SK-N-SH (cell line): ENCODE measurements around the gene CEACAM4. TPM values are rescaled to one million over a fixed set of nuclear protein-coding genes. Genes with fewer than 3 reads are reported as not detected.

Experiments used
- CTCF ChIA-PET: fragments of 300-600, 350-600 bp; formaldehyde crosslinking; extraction: SDS; loops from one replicate; lab custom pipeline; 2021; lab: Yijun Ruan, JAX
- POLR2A ChIA-PET: fragments of 350-600 bp; sonication (Branson Sonifier 250); formaldehyde crosslinking; extraction: SDS; loops from one replicate; lab custom pipeline; 2020; ENCODE audit warnings: antibody characterized with exemption, inconsistent platforms; lab: Yijun Ruan, JAX
- DNase-seq: peaks from one replicate; pipeline ENCODE4 v3.0.0; 2012
- H2AFZ ChIP-seq: fragments of 200-600 bp; sonication (generic); 2 replicates; pipeline ENCODE4 v1.8.1; 2016; ENCODE audit warnings: antibody characterized with exemption, mild to moderate bottlenecking, low read depth
- H3F3A ChIP-seq: fragments of 200-600 bp; sonication (generic); replicated peaks from 2 replicates; pipeline ENCODE3; 2016; ENCODE audit warnings: antibody characterized with exemption, mild to moderate bottlenecking; ENCODE audit not compliant: insufficient read depth
- H3K27ac ChIP-seq, 2 experiments: fragments of 200-500 bp in 1 of 2; fragments of 200-600 bp in 1 of 2; sonication (Bioruptor generic) in 1 of 2; sonication (generic), shearing (Covaris generic) in 1 of 2; 2 replicates each; pipeline versions ENCODE4 v1.5.1 to v1.6.1; 2014 to 2016; ENCODE audit warnings: low read depth in 2 of 2, inconsistent platforms in 1 of 2, low read length in 1 of 2, mild to moderate bottlenecking in 1 of 2, mixed read lengths in 1 of 2
- H3K27me3 ChIP-seq: fragments of 200-600 bp; sonication (generic), shearing (Covaris generic); 2 replicates; pipeline ENCODE4 v1.6.1; 2016; ENCODE audit warnings: mixed run types; ENCODE audit not compliant: insufficient read depth
- H3K36me3 ChIP-seq, 2 experiments: fragments of 200-500 bp in 1 of 2; fragments of 200-600 bp in 1 of 2; sonication (Bioruptor generic) in 1 of 2; sonication (generic) in 1 of 2; replicated peaks in 1 of 2; 2 replicates each; pipeline versions ENCODE3 to v1.5.1; 2014 to 2016; ENCODE audit warnings: low read length in 1 of 2, mild to moderate bottlenecking in 1 of 2; ENCODE audit not compliant: insufficient read depth in 2 of 2, control insufficient read depth in 1 of 2
- H3K4me1 ChIP-seq, 2 experiments: fragments of 200-500 bp in 1 of 2; fragments of 200-600 bp in 1 of 2; sonication (Bioruptor generic) in 1 of 2; sonication (generic), shearing (Covaris generic) in 1 of 2; 2 replicates each; pipeline versions ENCODE4 v1.5.1 to v1.6.1; 2014 to 2016; ENCODE audit warnings: low read depth in 1 of 2, low read length in 1 of 2, mixed run types in 1 of 2; ENCODE audit not compliant: insufficient read depth in 2 of 2, control insufficient read depth in 1 of 2
- H3K4me2 ChIP-seq: fragments of 200-600 bp; sonication (generic), shearing (Covaris generic); 2 replicates; pipeline ENCODE4 v1.6.1; 2017; ENCODE audit warnings: mixed run types
- H3K4me3 ChIP-seq, 2 experiments: fragments of 200-500 bp in 1 of 2; fragments of 200-600 bp in 1 of 2; sonication (Bioruptor generic) in 1 of 2; sonication (generic), shearing (Covaris generic) in 1 of 2; 2 replicates each; pipeline versions ENCODE4 v1.5.1 to v1.8.1; 2014 to 2016; ENCODE audit warnings: low read depth in 2 of 2, inconsistent platforms in 1 of 2, low read length in 1 of 2, mild to moderate bottlenecking in 1 of 2, mixed read lengths in 1 of 2, moderate library complexity in 1 of 2
- H3K79me2 ChIP-seq: fragments of 200-600 bp; sonication (generic); 2 replicates; pipeline ENCODE4 v1.8.1; 2017; ENCODE audit warnings: mild to moderate bottlenecking; ENCODE audit not compliant: insufficient read depth
- H3K9ac ChIP-seq: fragments of 200-600 bp; sonication (generic); 2 replicates; pipeline ENCODE4 v1.6.1; 2017; ENCODE audit warnings: mixed run types
- H3K9me2 ChIP-seq: fragments of 200-600 bp; sonication (generic); 2 replicates; pipeline ENCODE4 v1.6.1; 2017; ENCODE audit warnings: mixed run types
- H3K9me3 ChIP-seq: fragments of 200-600 bp; sonication (generic); 2 replicates; pipeline ENCODE4 v1.6.1; 2017; ENCODE audit warnings: mixed run types, mild to moderate bottlenecking, moderate library complexity
- H4K20me1 ChIP-seq: fragments of 200-600 bp; sonication (generic); 2 replicates; pipeline ENCODE4 v1.6.1; 2017; ENCODE audit warnings: mild to moderate bottlenecking, mixed run types; ENCODE audit not compliant: insufficient read depth
- EP300 ChIP-seq, 2 experiments: IDR thresholded peaks; 2 replicates each; pipeline versions ENCODE4 v1.4.0 to v1.6.1; 2012; ENCODE audit warnings: borderline replicate concordance in 1 of 2, low read depth in 1 of 2, low read length in 1 of 2
- EZH2phosphoT487 ChIP-seq: fragments of 200-600 bp; sonication (generic); IDR thresholded peaks from 2 replicates; pipeline ENCODE4 v1.6.1; 2017; ENCODE audit warnings: low read depth, mixed run types, mild to moderate bottlenecking, antibody characterized with exemption, moderate library complexity, borderline replicate concordance
- FOXM1 ChIP-seq: IDR thresholded peaks from 2 replicates; pipeline ENCODE4 v1.4.0; 2012; ENCODE audit warnings: low read depth, mild to moderate bottlenecking
- MXI1 ChIP-seq: IDR thresholded peaks from 2 replicates; pipeline ENCODE4 v1.6.1; 2012; ENCODE audit warnings: mild to moderate bottlenecking, low read depth, low read length, improper control_type of control experiment
- PBX3 ChIP-seq: IDR thresholded peaks from 2 replicates; pipeline ENCODE4; 2012
- RAD21 ChIP-seq: IDR thresholded peaks from 2 replicates; pipeline ENCODE4 v1.6.1; 2012; ENCODE audit warnings: mild to moderate bottlenecking, low read length
- RCOR1 ChIP-seq: fragments of 150-350 bp; IDR thresholded peaks from 2 replicates; pipeline ENCODE4 v1.6.1; 2017; ENCODE audit warnings: antibody characterized with exemption, low read length
- RXRA ChIP-seq: IDR thresholded peaks from 2 replicates; pipeline ENCODE4 v1.4.0; 2012; ENCODE audit warnings: low read depth, mild to moderate bottlenecking, borderline replicate concordance
- ZBTB33 ChIP-seq: IDR thresholded peaks from 2 replicates; pipeline ENCODE4 v1.4.0; 2012; ENCODE audit warnings: low read depth, borderline replicate concordance
- WGBS: methylation state at CpG from one replicate; pipeline ENCODE4 v1.1.6; 2017; ENCODE audit warnings: low lambda C conversion rate; 5-methylcytosine and 5-hydroxymethylcytosine counted together
- polyA plus RNA-seq, 3 experiments: library from polyadenylated mRNA; depleted of rRNA; stranded (reverse); fragments of >200 nt; gene quantifications; 2 replicates each; pipeline ENCODE4 v1.2.3, GENCODE V29; 2012
- TF ChIP-seq, protein P1 (sequence below): fragments of 150-350 bp; IDR thresholded peaks from 2 replicates; pipeline ENCODE4 v1.6.1; 2016; ENCODE audit warnings: mild to moderate bottlenecking, low read depth, low read length
- TF ChIP-seq, protein P2 (sequence below): fragments of 150-350 bp; IDR thresholded peaks from 2 replicates; pipeline ENCODE4 v1.6.1; 2017; ENCODE audit warnings: antibody characterized with exemption, low read length, low read depth, borderline replicate concordance

Gene CEACAM4
- polyA plus RNA-seq, 1 of the 3 experiments (the other 2 are of a cell fraction): not detected

- CTCF ChIA-PET: interaction anchor here (2.0 kb wide), 1 partner anchor 14 kb away, joined by 6 read pairs; no protein-coding TSS in a partner anchor
- no peak overlapping the region for H3K9ac ChIP-seq
- H3F3A ChIP-seq: no peaks in the 10 kb centered on the region
- no peaks in the 10 kb centered on the region for H3K4me1 ChIP-seq
- 9% methylated on average over 2 of the region's 2 CpGs for WGBS
- no peak overlapping the region for H3K27ac ChIP-seq
- H3K4me3 ChIP-seq: no peak overlapping the region
- H3K79me2 ChIP-seq: no peaks in the 10 kb centered on the region
- no peak overlapping the region for H2AFZ ChIP-seq
- H3K9me3 ChIP-seq: no peaks in the 10 kb centered on the region
- peaks cover 33% of the 10 kb centered on the region for H3K27me3 ChIP-seq
- no peaks in the 10 kb centered on the region for H4K20me1 ChIP-seq
- no peak for DNase-seq
- POLR2A ChIA-PET: no interaction called here
- H3K4me2 ChIP-seq: no peak overlapping the region
- H3K9me2 ChIP-seq: no peaks in the 10 kb centered on the region
- TF ChIP-seq RCOR1 (no peak), RAD21 (no peak), EZH2phosphoT487 (no peak), EP300 (IDR thresholded peaks at IDR 0.05; ENCODE audit: borderline replicate concordance in 1 of 2, low read depth in 1 of 2, low read length in 1 of 2) (no peak), PBX3 (no peak), ZBTB33 (no peak)
- TF ChIP-seq, protein P1, sequence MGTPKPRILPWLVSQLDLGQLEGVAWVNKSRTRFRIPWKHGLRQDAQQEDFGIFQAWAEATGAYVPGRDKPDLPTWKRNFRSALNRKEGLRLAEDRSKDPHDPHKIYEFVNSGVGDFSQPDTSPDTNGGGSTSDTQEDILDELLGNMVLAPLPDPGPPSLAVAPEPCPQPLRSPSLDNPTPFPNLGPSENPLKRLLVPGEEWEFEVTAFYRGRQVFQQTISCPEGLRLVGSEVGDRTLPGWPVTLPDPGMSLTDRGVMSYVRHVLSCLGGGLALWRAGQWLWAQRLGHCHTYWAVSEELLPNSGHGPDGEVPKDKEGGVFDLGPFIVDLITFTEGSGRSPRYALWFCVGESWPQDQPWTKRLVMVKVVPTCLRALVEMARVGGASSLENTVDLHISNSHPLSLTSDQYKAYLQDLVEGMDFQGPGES: no peak
- TF ChIP-seq, protein P2, sequence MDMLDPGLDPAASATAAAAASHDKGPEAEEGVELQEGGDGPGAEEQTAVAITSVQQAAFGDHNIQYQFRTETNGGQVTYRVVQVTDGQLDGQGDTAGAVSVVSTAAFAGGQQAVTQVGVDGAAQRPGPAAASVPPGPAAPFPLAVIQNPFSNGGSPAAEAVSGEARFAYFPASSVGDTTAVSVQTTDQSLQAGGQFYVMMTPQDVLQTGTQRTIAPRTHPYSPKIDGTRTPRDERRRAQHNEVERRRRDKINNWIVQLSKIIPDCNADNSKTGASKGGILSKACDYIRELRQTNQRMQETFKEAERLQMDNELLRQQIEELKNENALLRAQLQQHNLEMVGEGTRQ: no peak
- TF ChIP-seq, all 33 proteins: peak for 0
- H3K36me3 ChIP-seq: no peaks in the 10 kb centered on the region
These were observed 49.0 kb downstream of the CEACAM4 start for GRCh38 chr19:41577833-41578232.

- Histone ChIP-seq H3K27ac (no peak overlapping the region), H3K9me2 (no peaks in the 10 kb centered on the region), H3K27me3 (peaks cover 33% of the 10 kb centered on the region), H3K4me3 (no peak overlapping the region), H2AFZ (no peak overlapping the region), H3K4me2 (no peak overlapping the region), H3K9ac (no peak overlapping the region), H3K79me2 (no peaks in the 10 kb centered on the region), H3K9me3 (no peaks in the 10 kb centered on the region), H3K4me1 (no peaks in the 10 kb centered on the region), H3F3A (no peaks in the 10 kb centered on the region), H3K36me3 (no peaks in the 10 kb centered on the region), H4K20me1 (no peaks in the 10 kb centered on the region)
- TF ChIP-seq RXRA: no peak
- TF ChIP-seq FOXM1: no peak
- TF ChIP-seq MXI1: no peak
- TF ChIP-seq, protein P1: no peak
- WGBS: 8% methylated on average over 16 of the region's 19 CpGs
- DNase-seq: no peak
- ChIA-PET POLR2A (no interaction called here), CTCF (interaction anchor here (0.7 to 2.0 kb wide), 2 partner anchors 14 to 17 kb away, joined by 4 to 6 read pairs; no protein-coding TSS in a partner anchor)
These were observed 49.6 kb downstream of the CEACAM4 start for GRCh38 chr19:41577144-41577830.
